OCI-M1 (cell line): Measurements from ENCODE around the gene CD81.
"Not testable (repeated sequence)": the region's sequence is repeated elsewhere in the genome, so short reads cannot be mapped to it uniquely, and the experiment has no call there.

Experiments used
- DNase-seq: peaks from one replicate; lab custom pipeline; 2025; lab: John Stamatoyannopoulos, UW

Gene CD81

GRCh38 chr11:2357246-2357645 lies 19.9 kb upstream of the CD81 start:
- DNase-seq: no peak

DNA sequence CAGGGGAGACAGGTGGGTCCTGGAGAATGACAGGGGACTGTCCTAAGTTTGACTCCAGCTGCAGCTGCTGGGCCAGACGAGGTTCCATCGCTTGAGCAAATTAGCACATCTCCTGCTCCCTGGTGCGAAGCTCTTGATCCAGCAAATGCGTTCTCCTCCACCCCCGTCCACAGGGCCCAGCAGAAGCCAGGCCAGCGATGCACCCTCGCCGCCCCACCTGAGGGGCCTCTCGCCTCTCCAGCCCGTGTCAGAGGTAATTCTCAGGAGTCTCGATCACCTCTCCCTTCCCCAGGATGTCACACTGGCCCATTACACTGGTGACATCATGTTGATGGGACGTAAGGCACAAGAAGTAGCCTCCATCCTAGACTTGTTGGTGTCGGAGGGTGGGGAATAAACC lies 19.5 kb upstream of the CD81 start:
- DNase-seq: not testable (repeated sequence)

DNA sequence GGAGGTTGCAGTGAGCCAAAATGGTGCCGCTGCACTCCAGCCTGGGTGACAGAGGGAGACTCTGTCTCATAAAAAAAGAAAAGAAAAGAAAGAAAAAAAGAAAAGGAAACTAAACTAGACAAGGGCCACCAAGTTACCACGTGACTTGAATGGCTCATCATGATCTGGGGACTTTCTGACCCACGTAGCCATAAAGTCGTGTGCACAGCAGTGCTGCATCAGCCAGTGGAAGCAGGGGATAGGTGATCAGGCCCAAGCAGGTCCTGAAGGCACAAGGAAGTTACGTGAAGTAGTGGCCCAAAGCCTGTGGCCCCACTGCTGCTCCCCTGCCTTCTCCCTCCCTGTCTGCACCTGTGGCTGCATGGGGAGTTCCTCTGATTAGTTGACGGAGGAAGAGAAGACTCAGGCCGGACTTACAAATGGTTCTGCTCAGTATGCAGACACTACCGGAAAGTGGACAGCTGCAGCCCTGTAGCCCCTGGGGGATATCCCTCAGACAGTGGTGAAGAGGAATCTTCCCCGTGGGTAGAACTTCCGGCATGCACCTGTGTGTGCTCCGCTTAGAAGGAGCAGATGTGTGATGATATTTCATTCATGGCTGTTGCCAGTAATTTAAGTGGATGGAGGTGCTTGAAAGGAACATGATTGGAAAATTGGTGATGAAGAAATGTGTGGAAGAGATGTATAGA lies 18.2 kb upstream of the CD81 start:
- DNase-seq: no peak

GRCh38 chr11:2359557-2359956 lies 17.6 kb upstream of the CD81 start:
- no peak for DNase-seq

GRCh38 chr11:2360081-2360642 lies 16.9 kb upstream of the CD81 start:
- DNase-seq: no peak

DNA sequence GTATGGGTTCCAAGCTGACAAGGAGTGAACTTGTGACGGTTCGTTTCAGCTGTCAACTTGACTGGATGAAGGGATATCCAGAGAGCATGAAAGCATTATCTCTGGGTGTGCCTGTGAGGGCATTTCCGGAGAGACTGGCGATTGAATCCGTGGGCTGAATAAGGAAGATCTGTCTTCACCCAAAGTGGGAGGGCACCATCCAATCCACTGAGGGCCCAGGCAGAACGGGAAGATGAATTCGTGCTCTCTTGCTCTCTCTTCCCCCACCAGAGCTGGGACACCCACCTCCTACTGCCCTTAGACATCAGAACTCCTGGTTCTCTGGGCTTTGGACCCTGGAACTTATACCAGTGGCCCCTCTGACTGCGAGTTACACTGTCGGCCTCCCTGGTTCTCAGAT lies 15.5 kb upstream of the CD81 start:
- DNase-seq: no peak

- DNase-seq: no peak
Measured at GRCh38 chr11:2362414-2362813, 14.7 kb upstream of the CD81 start.

GRCh38 chr11:2363130-2363529 lies 14.0 kb upstream of the CD81 start:
- no peak for DNase-seq

GRCh38 chr11:2363577-2364370 lies 13.3 kb upstream of the CD81 start:
- DNase-seq: no peak

- not testable (repeated sequence) for DNase-seq
Measured at GRCh38 chr11:2364386-2364785, 12.7 kb upstream of the CD81 start.

- DNase-seq: no peak
Measured at GRCh38 chr11:2365571-2366210, 11.4 kb upstream of the CD81 start.

DNA sequence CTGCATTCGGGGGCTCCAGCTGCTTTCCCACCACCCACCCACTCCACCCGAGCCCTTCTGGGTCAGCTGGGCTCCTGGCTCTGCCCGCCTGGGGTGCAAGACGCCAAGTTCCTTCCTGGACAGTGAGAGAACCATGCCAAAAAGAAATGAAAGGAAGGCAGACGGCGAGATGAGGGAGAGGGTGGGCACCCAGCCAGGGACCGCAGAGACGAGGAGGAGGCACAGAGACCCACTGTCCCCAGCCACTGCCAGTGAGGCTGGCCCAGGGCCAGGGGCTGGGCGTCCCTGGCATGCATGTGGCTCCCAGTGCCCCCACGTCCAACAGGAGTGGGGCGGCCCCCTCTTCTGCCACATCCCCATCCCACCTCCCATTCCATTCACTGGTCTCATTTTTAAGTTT lies 10.8 kb upstream of the CD81 start:
- peak; percentile 8 for DNase-seq

- no peak for DNase-seq
Measured at GRCh38 chr11:2366733-2367132, 10.4 kb upstream of the CD81 start.

GRCh38 chr11:2367266-2368160 lies 9.6 kb upstream of the CD81 start:
- DNase-seq: no peak

- no peak for DNase-seq
Measured at GRCh38 chr11:2368178-2368850, 8.8 kb upstream of the CD81 start.

DNA sequence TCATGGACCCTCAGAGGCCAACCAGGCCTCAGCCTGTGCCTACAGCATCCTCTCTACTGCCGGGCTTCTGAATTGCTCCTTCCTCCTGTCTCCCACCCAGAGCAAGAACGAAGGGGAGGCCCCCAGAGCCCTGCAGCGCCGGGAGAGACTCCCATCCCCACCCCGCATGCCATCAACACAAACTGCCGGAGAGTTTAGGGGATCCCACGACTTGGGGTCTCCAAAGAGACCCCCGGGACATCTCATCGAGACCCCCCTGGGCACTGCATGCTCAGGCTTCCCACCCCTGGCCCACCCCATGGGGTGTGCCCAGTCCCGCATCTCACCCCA lies 8.3 kb upstream of the CD81 start:
- no peak for DNase-seq

GRCh38 chr11:2369320-2369719 lies 7.8 kb upstream of the CD81 start:
- no peak for DNase-seq

DNA sequence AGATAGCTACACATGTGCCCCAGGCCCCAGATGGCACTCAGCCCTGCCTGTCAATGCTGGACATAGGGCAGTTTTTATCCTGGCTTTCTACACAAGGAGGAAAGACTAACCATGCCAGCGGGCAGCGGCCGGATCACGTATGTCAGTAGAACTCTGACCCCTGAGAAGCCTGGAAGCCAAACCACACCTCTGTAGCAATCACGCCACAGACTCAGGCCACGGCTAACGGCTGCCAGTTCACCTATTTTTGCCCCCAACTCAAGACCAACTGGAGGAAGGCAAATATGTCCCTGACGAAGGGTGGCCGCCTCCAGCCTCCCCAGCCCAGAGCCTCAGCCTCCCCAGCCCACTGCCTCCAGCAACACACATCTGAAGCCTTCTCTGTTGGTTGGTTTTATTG lies 7.2 kb upstream of the CD81 start:
- no peak for DNase-seq

DNA sequence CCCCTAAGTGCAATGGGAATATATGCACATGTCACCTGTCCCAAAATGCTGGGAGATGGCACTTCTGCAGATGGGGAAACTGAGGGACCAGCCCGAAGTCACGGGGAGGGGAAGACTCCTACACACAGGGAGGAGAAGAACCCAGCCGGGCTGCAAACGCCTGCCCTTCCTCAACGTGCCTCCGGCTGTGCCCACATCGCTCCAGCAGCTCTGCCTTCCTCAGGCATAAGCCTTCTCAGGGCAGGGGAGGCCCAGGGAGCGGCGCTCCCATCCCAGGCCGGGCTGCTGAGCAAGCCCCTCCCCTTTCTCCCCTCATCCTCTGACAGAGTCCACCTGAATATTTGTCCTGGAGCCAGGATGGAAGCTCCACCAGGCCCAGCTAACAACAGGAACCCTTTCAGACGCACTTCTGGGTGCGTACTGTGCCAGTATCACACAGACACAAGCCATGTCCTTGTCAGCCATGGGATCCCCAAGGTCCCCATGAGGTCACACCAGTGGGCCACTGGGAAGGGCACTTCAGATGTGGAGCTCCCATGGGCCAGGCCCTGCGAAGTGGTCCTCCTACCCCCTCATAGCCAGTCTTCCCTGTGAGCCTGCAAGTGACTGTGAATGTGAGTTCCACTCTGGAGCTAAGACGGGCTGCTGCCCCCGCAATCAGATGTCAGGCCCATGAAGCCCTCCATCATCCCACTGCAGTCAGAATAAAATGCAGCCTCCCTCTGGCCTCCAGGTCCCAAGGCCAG lies 2.5 kb upstream of the CD81 start:
- no peak for DNase-seq

DNA sequence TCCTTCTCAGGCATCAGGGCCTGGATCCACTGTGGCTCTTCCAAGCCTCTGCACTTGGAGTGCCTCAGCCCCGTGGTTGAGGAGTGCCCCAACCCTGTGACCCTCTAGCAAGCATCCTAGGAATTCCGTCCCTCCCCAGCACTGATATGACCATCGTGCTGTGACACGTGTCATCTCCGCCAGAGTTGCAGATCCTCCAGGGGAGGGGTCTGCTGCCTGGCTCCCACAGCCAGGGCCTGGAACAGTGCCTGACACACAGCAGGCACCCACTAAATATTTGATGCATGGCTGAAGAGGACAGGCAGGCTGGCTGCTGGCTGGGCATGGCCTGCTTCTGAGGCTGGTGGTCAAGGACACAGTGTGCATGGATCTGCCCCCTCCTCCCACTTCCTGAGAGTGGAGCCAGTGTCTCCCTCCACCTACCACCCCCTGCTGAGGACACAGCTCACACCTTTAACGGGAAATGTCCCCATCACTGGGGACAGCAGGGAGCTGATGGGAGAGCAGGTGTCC lies 1.7 kb upstream of the CD81 start:
- no peak for DNase-seq
